H1 (cell line): ENCODE data around the gene MAST1. TPM values are rescaled to one million over a fixed set of nuclear protein-coding genes. Genes with fewer than 3 reads are reported as not detected.

Experiments
- GABPA ChIP-seq: IDR thresholded peaks from 2 replicates; pipeline ENCODE4 v1.6.1; 2011; ENCODE audit warnings: mild to moderate bottlenecking, low read length, moderate library complexity, borderline replicate concordance; ENCODE audit not compliant: insufficient read depth
- polyA plus RNA-seq, 7 experiments: library from polyadenylated mRNA; depleted of rRNA in 3 of 7; stranded (reverse) in 5 of 7; unstranded in 2 of 7; fragments of >200 nt in 5 of 7; fragments of 200-250 nt in 2 of 7; gene quantifications; 1 replicate in 5 of 7; 2 replicates in 1 of 7; 4 replicates in 1 of 7; pipeline versions ENCODE4 v1.2.1 to v1.2.3, GENCODE V29; 2011 to 2013; ENCODE audit warnings: missing spikeins in 2 of 7, mixed read lengths in 2 of 7
- total RNA-seq: library from RNA; stranded (reverse); fragmentation: NEBNext Ultra II Directional; extraction: Animal tissue kit (Norgen Biotek cat#: 25700); gene quantifications from 2 replicates; pipeline ENCODE4 v1.2.1, GENCODE V29; 2021
- TF ChIP-seq, protein P1 (sequence below), 3 experiments: IDR thresholded peaks; 1 replicate in 2 of 3; 2 replicates in 1 of 3; pipeline versions ENCODE4 v1.5.1 to v1.6.1; 2011; ENCODE audit warnings: low read length in 3 of 3, mild to moderate bottlenecking in 3 of 3, inconsistent platforms in 2 of 3, low read depth in 1 of 3, moderate library complexity in 1 of 3; ENCODE audit not compliant: insufficient read depth in 1 of 3; ENCODE audit errors: control extremely low read depth in 1 of 3

Gene MAST1
- total and polyA plus RNA-seq, 2 of the 8 experiments (the other 6 are each of a cell fraction or from before 2014, with no cell fraction given), result 15.6 to 28.3 TPM

DNA sequence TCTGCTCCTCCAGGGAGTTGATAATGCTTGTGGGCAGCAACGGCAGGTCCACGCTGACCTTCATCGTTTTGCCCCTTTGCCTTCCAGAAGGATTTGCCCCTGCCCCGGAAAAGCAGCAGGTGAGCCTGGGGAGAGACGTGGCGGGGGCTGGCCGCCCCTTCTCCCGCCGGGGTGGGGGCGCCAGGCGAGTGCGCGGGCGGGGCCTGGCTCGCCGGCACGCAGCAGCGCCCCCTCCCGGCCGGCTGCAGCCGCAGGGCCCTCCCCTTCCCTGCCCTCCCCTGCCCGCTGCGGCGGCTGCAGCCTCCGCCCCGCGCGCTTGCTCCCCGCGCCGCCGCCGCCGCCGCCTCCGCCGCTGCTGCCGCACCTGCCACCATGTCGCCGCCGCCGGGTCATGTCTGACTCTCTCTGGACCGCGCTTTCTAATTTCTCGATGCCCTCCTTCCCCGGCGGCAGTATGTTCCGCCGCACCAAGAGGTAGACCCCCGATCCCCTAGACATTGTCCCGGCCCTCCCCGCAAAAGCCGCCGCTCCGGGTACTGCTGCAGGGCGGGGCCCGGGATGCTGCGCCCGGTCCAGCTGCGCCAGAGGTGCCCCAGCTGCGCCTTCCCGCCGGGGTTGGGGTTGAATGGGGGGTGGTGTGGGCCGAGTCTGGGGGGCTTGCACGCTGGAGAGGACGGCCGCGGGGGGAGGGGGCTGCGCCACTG, at the start of gene MAST1 (continued):
- TF ChIP-seq, protein P1, sequence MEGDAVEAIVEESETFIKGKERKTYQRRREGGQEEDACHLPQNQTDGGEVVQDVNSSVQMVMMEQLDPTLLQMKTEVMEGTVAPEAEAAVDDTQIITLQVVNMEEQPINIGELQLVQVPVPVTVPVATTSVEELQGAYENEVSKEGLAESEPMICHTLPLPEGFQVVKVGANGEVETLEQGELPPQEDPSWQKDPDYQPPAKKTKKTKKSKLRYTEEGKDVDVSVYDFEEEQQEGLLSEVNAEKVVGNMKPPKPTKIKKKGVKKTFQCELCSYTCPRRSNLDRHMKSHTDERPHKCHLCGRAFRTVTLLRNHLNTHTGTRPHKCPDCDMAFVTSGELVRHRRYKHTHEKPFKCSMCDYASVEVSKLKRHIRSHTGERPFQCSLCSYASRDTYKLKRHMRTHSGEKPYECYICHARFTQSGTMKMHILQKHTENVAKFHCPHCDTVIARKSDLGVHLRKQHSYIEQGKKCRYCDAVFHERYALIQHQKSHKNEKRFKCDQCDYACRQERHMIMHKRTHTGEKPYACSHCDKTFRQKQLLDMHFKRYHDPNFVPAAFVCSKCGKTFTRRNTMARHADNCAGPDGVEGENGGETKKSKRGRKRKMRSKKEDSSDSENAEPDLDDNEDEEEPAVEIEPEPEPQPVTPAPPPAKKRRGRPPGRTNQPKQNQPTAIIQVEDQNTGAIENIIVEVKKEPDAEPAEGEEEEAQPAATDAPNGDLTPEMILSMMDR (IDR thresholded peaks at IDR 0.05; ENCODE audit: control extremely low read depth in 1 of 3, insufficient read depth in 1 of 3, low read depth in 1 of 3, low read length in 3 of 3), result peak; percentile 63 to 89 (median 69)
- no peak for TF ChIP-seq GABPA
